ENCODE data around the gene OGFOD1. TPM values are rescaled to one million over a fixed set of nuclear protein-coding genes. Genes with fewer than 3 reads are reported as not detected.
"Not testable (repeated sequence)": the region's sequence is repeated elsewhere in the genome, so short reads cannot be mapped to it uniquely, and the experiment has no call there.

OGFOD1 gene
- total and polyA plus RNA-seq, 2 donors (not counting 1 experiment from before 2014, with no cell fraction given): 54.7 to 101 TPM

- H3K4me1 ChIP-seq (ENCODE audit: control insufficient read depth, extremely low read depth, insufficient read depth, low read length): no peaks in the 10 kb centered on the region
- no peak overlapping the region for H3K4me2 ChIP-seq (ENCODE audit: extremely low read depth, insufficient read depth, low read length)
- no peak overlapping the region for H3K27ac ChIP-seq (ENCODE audit: insufficient read depth, low read length)
- H3K9me3 ChIP-seq (ENCODE audit: control insufficient read depth, insufficient read depth, low read depth, low read length): no peaks in the 10 kb centered on the region
- H3K27me3 ChIP-seq (ENCODE audit: control insufficient read depth, insufficient read depth, low read length): no peaks in the 10 kb centered on the region
- no peaks in the 10 kb centered on the region for H3K79me2 ChIP-seq (ENCODE audit: control insufficient read depth, insufficient read depth, low read length)
- no peak overlapping the region for H2AFZ ChIP-seq (ENCODE audit: low read length)
- peaks cover 2% of the 10 kb centered on the region for H3K36me3 ChIP-seq (ENCODE audit: control insufficient read depth, insufficient read depth, low read length)
- no peaks in the 10 kb centered on the region for H4K20me1 ChIP-seq (ENCODE audit: control insufficient read depth, extremely low read depth, insufficient read depth, low read length)
- no peak overlapping the region for H3K9ac ChIP-seq (ENCODE audit: insufficient read depth, low read length)
- no peak overlapping the region for H3K4me3 ChIP-seq (replicated peaks in 1 of 4; ENCODE audit: control extremely low read depth in 1 of 4, insufficient read depth in 1 of 4, low read depth in 3 of 4, low read length in 4 of 4)
- TF ChIP-seq CTCF (conservative IDR thresholded peaks at IDR 0.05 in 1 of 2, IDR thresholded peaks at IDR 0.05 in 1 of 2; ENCODE audit: low read depth in 1 of 2, low read length in 2 of 2) (no peak), EZH2 (IDR thresholded peaks at IDR 0.05; ENCODE audit: low read length, missing control alignments) (no peak)
- no peak for DNase-seq (ENCODE audit: low read depth in 2 of 2)
Measured at GRCh38 chr16:56482683-56483236, 31.4 kb downstream of the OGFOD1 start.

GRCh38 chr16:56483394-56483793 is 32.0 kb downstream of the OGFOD1 start:
- no peak for DNase-seq (ENCODE audit: low read depth in 2 of 2)
- peaks cover 2% of the 10 kb centered on the region for H3K36me3 ChIP-seq (ENCODE audit: control insufficient read depth, insufficient read depth, low read length)

DNA sequence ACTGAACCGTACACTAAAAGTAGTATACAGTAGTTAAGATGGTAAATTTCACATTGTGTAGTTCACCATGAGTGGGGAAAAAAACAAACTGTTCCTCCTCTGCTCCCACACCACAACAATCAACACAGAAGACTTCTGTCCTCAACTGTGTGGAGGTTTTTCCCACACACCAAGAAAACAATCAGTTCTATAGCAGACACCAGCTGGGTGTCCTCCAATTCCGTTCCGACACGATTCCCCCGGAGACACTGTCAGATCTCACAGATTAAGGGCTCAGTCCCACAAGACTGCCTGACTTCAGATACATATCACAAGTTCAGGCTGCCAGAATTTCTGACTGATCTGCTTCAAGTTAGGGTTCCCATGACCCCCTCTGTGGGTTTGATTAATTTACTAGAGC is 36.7 kb downstream of the OGFOD1 start:
- H3K4me1 ChIP-seq (ENCODE audit: control insufficient read depth, extremely low read depth, insufficient read depth, low read length): no peaks in the 10 kb centered on the region
- H4K20me1 ChIP-seq (ENCODE audit: control insufficient read depth, extremely low read depth, insufficient read depth, low read length): no peaks in the 10 kb centered on the region
- H3K4me3 ChIP-seq (replicated peaks in 1 of 4; ENCODE audit: control extremely low read depth in 1 of 4, insufficient read depth in 1 of 4, low read depth in 3 of 4, low read length in 4 of 4): no peak overlapping the region
- H3K9me3 ChIP-seq (ENCODE audit: control insufficient read depth, insufficient read depth, low read depth, low read length): no peaks in the 10 kb centered on the region
- no peaks in the 10 kb centered on the region for H3K27me3 ChIP-seq (ENCODE audit: control insufficient read depth, insufficient read depth, low read length)
- TF ChIP-seq CTCF (conservative IDR thresholded peaks at IDR 0.05 in 1 of 2, IDR thresholded peaks at IDR 0.05 in 1 of 2; ENCODE audit: low read depth in 1 of 2, low read length in 2 of 2): no peak
- no peak for TF ChIP-seq EZH2 (IDR thresholded peaks at IDR 0.05; ENCODE audit: low read length, missing control alignments)
- DNase-seq (ENCODE audit: low read depth in 2 of 2): no peak
- H3K36me3 ChIP-seq (ENCODE audit: control insufficient read depth, insufficient read depth, low read length): no peaks in the 10 kb centered on the region
- no peaks in the 10 kb centered on the region for H3K79me2 ChIP-seq (ENCODE audit: control insufficient read depth, insufficient read depth, low read length)
- no peak overlapping the region for H3K9ac ChIP-seq (ENCODE audit: insufficient read depth, low read length)
- H3K27ac ChIP-seq (ENCODE audit: insufficient read depth, low read length): no peak overlapping the region
- H3K4me2 ChIP-seq (ENCODE audit: extremely low read depth, insufficient read depth, low read length): no peak overlapping the region
- no peak overlapping the region for H2AFZ ChIP-seq (ENCODE audit: low read length)

More at GRCh38 chr16:56483394-56483793, 32.0 kb downstream of the OGFOD1 start:
- no peaks in the 10 kb centered on the region for H3K4me1 ChIP-seq (ENCODE audit: control insufficient read depth, extremely low read depth, insufficient read depth, low read length)
- no peak overlapping the region for H3K9ac ChIP-seq (ENCODE audit: insufficient read depth, low read length)
- no peak overlapping the region for H3K4me3 ChIP-seq (replicated peaks in 1 of 4; ENCODE audit: control extremely low read depth in 1 of 4, insufficient read depth in 1 of 4, low read depth in 3 of 4, low read length in 4 of 4)
- TF ChIP-seq EZH2 (IDR thresholded peaks at IDR 0.05; ENCODE audit: low read length, missing control alignments) (no peak), CTCF (conservative IDR thresholded peaks at IDR 0.05 in 1 of 2, IDR thresholded peaks at IDR 0.05 in 1 of 2; ENCODE audit: low read depth in 1 of 2, low read length in 2 of 2) (no peak)
- H3K27ac ChIP-seq (ENCODE audit: insufficient read depth, low read length): no peak overlapping the region
- H4K20me1 ChIP-seq (ENCODE audit: control insufficient read depth, extremely low read depth, insufficient read depth, low read length): no peaks in the 10 kb centered on the region
- H3K9me3 ChIP-seq (ENCODE audit: control insufficient read depth, insufficient read depth, low read depth, low read length): no peaks in the 10 kb centered on the region
- H3K4me2 ChIP-seq (ENCODE audit: extremely low read depth, insufficient read depth, low read length): no peak overlapping the region
- H2AFZ ChIP-seq (ENCODE audit: low read length): no peak overlapping the region
- no peaks in the 10 kb centered on the region for H3K27me3 ChIP-seq (ENCODE audit: control insufficient read depth, insufficient read depth, low read length)
- H3K79me2 ChIP-seq (ENCODE audit: control insufficient read depth, insufficient read depth, low read length): no peaks in the 10 kb centered on the region

DNA sequence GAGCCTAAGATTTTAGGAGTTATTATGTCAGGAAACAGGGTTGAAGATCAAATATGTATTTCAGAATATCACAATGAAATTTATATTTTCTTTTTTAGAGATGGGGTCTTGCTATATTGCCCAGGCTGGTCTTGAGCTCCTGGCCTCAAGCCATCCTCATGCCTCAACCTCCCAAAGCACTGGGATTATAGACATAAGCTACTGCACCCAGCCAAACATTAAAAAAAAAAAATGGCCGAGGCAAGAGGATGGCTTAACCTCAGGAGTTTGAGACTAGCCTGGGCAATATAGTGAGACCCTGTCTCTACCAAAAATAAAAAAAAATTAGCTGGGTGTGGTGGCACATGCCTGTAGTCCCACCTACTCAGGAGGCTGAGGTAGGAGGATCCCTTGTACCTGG is 37.5 kb downstream of the OGFOD1 start:
- H3K79me2 ChIP-seq (ENCODE audit: control insufficient read depth, insufficient read depth, low read length); H3K4me3 ChIP-seq (replicated peaks in 1 of 4; ENCODE audit: control extremely low read depth in 1 of 4, insufficient read depth in 1 of 4, low read depth in 3 of 4, low read length in 4 of 4); DNase-seq (ENCODE audit: low read depth in 2 of 2); H3K27ac ChIP-seq (ENCODE audit: insufficient read depth, low read length); H2AFZ ChIP-seq (ENCODE audit: low read length); H3K9me3 ChIP-seq (ENCODE audit: control insufficient read depth, insufficient read depth, low read depth, low read length); H3K27me3 ChIP-seq (ENCODE audit: control insufficient read depth, insufficient read depth, low read length); H3K36me3 ChIP-seq (ENCODE audit: control insufficient read depth, insufficient read depth, low read length); H3K9ac ChIP-seq (ENCODE audit: insufficient read depth, low read length); H3K4me2 ChIP-seq (ENCODE audit: extremely low read depth, insufficient read depth, low read length); H3K4me1 ChIP-seq (ENCODE audit: control insufficient read depth, extremely low read depth, insufficient read depth, low read length); H4K20me1 ChIP-seq (ENCODE audit: control insufficient read depth, extremely low read depth, insufficient read depth, low read length): not testable (repeated sequence)

All from fibroblast of lung (primary cell).